Peyer's patch (tissue), 4 donors: Measurements from ENCODE around the gene TBC1D9B. TPM values are rescaled to one million over a fixed set of nuclear protein-coding genes. Genes with fewer than 3 reads are reported as not detected.

Experiments used
- DNase-seq, 3 donors: peaks; one replicate each; pipeline ENCODE4 v3.0.0-alpha.2; 2017 to 2019
- H3K27ac ChIP-seq, 4 donors: fragments of 200-600 bp; sonication (generic); one replicate each; pipeline ENCODE4 v1.5.1; 2016 to 2019
- H3K27me3 ChIP-seq, 2 donors: fragments of 200-600 bp; sonication (generic); one replicate each; pipeline ENCODE4 v1.5.1; 2019
- H3K36me3 ChIP-seq, 3 donors: fragments of 200-600 bp; sonication (generic); one replicate each; pipeline ENCODE4 v1.5.1; 2016 to 2019
- H3K4me1 ChIP-seq, 4 donors: fragments of 200-600 bp; sonication (generic); one replicate each; pipeline ENCODE4 v1.5.1; 2016 to 2019
- H3K4me3 ChIP-seq, 4 donors: fragments of 200-600 bp; sonication (generic); 1 replicate in 3 of 4; 2 replicates in 1 of 4; pipeline ENCODE4 v1.5.1; 2016 to 2019; ENCODE audit warnings: mild to moderate bottlenecking in 1 of 4
- H3K9me3 ChIP-seq, 4 donors: fragments of 200-600 bp; sonication (generic); one replicate each; pipeline ENCODE4 v1.5.1; 2016 to 2019; ENCODE audit warnings: mild to moderate bottlenecking in 1 of 4
- CTCF ChIP-seq, 6 experiments: fragments of 450-650 bp in 4 of 6; fragments of 200-600 bp in 2 of 6; sonication (generic) in 1 of 6; IDR thresholded peaks; one replicate each; pipeline ENCODE4 v1.5.1; 2017 to 2019; ENCODE audit warnings: antibody characterized with exemption in 6 of 6, mild to moderate bottlenecking in 3 of 6, moderate library complexity in 1 of 6
- POLR2A ChIP-seq, 2 donors: fragments of 450-650 bp; IDR thresholded peaks; one replicate each; pipeline ENCODE4 v1.5.1; 2017; ENCODE audit warnings: antibody characterized with exemption in 2 of 2, mild to moderate bottlenecking in 2 of 2, moderate library complexity in 2 of 2
- small RNA-seq, 2 donors: library from RNA; depleted of rRNA; stranded (forward); fragments of <200 nt; gene quantifications; one replicate each; pipeline ENCODE3, GENCODE V24; 2016
- total RNA-seq, 4 donors: library from RNA; depleted of rRNA; stranded (reverse); fragments of >200 nt; gene quantifications; one replicate each; pipeline ENCODE4 v1.1.0, GENCODE V29; 2016

The TBC1D9B gene
- total RNA-seq, 4 donors from 2014 or later = 89.7 to 281 (median 186) TPM

- DNase-seq = no peak
These were observed 91.3 kb downstream of the TBC1D9B start for GRCh38 chr5:179816401-179816795.

DNA sequence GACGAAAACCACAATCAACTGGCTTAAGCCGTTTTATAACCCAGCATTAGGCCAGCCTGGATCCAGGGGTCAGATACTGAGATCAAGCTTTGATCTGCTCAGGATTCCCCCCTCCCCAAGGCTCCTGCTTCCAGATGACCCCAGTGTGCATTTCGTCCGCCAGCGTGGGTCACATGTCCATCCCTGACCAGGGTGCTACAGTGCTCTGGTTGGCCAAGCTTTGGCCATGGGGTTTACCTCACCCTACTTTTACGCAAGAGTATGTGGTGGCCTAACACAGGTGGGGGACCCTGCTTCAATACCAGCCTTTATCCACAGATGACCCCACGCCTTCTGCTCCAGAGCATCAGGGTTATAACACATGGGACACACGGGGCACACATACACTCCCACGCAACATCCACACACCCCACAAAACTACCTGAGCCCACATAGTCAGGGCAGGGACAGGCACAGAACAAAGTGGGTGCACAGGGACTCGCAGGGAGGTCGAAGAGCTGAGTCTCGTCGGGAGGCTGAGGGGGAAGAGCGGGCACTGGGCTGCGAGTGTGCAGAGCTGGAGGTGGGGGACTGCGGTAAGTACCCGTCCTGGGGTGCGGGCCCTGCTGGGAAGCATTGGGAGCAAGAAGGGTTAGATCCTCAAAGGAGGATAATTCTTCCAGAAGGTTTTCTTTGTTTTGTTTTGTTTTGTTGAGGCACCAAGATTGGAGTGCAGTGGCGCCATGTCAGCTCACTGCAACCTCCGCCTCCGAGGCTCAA is 92.0 kb downstream of the TBC1D9B start:
- H3K4me3 ChIP-seq = no peak overlapping the region
- no peaks in the 10 kb centered on the region for H3K36me3 ChIP-seq
- no peak overlapping the region for H3K27ac ChIP-seq
- H3K27me3 ChIP-seq = no peaks in the 10 kb centered on the region
- no peak for TF ChIP-seq CTCF (IDR thresholded peaks at IDR 0.05)
- no peak for TF ChIP-seq POLR2A (IDR thresholded peaks at IDR 0.05)
- H3K9me3 ChIP-seq = no peaks in the 10 kb centered on the region
- peaks cover 7 to 37% (median 27%) of the 10 kb centered on the region in 4 donors for H3K4me1 ChIP-seq
- no peak for DNase-seq

More at GRCh38 chr5:179816401-179816795, 91.3 kb downstream of the TBC1D9B start:
- Histone ChIP-seq H3K4me3 (peak overlapping the region; percentile 35 to 60 (median 54)), H3K27me3 (no peaks in the 10 kb centered on the region), H3K36me3 (no peaks in the 10 kb centered on the region), H3K4me1 (peaks cover 7 to 37% (median 28%) of the 10 kb centered on the region in 4 donors), H3K9me3 (no peaks in the 10 kb centered on the region), H3K27ac (peak overlapping the region in 1 of 4 donors; percentile 61)
- TF ChIP-seq CTCF (IDR thresholded peaks at IDR 0.05) = no peak
- no peak for TF ChIP-seq POLR2A (IDR thresholded peaks at IDR 0.05)

GRCh38 chr5:179814090-179814489 is 93.6 kb downstream of the TBC1D9B start:
- H3K4me1 ChIP-seq = peaks cover 5 to 25% (median 12%) of the 10 kb centered on the region in 4 donors
- TF ChIP-seq CTCF (IDR thresholded peaks at IDR 0.05) (no peak), POLR2A (IDR thresholded peaks at IDR 0.05) (no peak)
- no peak for DNase-seq
- H3K27ac ChIP-seq = no peak overlapping the region
- no peaks in the 10 kb centered on the region for H3K27me3 ChIP-seq
- H3K4me3 ChIP-seq = no peak overlapping the region
- no peaks in the 10 kb centered on the region for H3K9me3 ChIP-seq
- H3K36me3 ChIP-seq = no peaks in the 10 kb centered on the region

DNA sequence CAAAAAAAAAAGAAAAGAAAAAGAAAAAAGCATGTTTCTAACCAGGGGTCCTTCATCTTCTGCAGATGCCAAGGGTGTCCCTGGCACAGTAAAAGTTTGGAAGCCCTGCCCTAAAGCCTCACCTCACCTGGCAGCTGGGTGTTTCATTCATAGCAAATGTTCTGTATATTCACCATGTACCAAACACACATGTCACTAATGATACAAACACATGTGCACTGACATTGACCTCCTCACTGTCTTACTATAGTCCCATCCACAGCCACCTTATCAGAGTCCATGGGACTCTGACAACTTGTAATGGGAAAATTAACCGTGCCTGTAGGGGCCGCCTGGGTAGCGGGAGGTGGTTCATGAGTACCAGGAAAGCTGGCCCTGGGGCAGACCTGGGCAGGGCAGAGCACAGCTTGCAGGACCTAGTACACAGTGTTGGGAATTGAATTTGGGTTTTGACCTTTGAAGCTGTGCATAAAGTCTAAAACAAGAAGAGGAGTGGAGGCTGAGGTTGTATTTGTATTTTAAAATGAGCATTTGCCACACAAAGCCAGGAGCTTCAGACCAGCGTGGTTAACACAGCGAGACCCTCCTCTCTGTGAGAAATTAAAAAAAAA is 94.6 kb downstream of the TBC1D9B start:
- no peak for DNase-seq
- H3K36me3 ChIP-seq = no peaks in the 10 kb centered on the region
- H3K4me3 ChIP-seq = no peak overlapping the region
- TF ChIP-seq POLR2A (IDR thresholded peaks at IDR 0.05) = no peak
- no peak for TF ChIP-seq CTCF (IDR thresholded peaks at IDR 0.05)
- H3K4me1 ChIP-seq = peaks cover under 1 to 19% (median 6%) of the 10 kb centered on the region in 4 donors
- no peaks in the 10 kb centered on the region for H3K9me3 ChIP-seq
- H3K27ac ChIP-seq = no peak overlapping the region
- no peaks in the 10 kb centered on the region for H3K27me3 ChIP-seq

DNA sequence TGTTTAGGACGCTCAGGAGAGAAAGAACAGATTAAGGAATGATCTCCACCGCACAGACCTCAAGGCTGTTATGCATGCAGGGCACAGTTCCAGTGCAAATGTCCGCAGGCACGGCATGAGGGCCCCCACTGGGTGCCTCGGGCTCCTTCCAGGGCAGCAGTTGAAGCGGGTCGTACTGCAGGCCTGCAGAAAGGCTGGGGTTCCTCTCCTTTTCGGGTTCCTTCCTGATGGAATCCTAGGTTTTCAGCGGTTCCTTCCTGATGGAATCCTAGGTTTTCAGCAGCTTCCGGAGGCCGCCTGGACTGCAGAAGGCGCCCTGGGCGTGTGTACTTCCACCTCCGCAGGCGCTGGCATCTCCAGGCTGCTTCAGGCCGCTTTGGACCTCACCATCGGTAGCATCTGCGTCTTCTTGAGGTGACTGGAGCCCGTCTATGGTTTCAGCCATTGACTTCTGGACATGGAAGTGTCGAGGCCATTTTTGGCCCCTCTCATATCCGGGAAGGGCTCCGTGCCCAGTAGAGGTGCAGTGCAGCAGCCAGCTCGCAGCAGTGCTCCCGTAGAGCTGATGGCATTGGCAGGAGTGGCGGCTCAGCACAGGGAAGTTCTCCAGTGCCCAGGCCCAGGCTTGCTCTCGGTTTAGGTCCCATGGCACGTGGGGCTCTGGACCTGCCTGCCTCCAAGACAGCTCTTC is 95.4 kb downstream of the TBC1D9B start:
- H3K27me3 ChIP-seq = no peaks in the 10 kb centered on the region
- H3K4me3 ChIP-seq = no peak overlapping the region
- H3K27ac ChIP-seq = no peak overlapping the region
- no peaks in the 10 kb centered on the region for H3K9me3 ChIP-seq
- TF ChIP-seq POLR2A (IDR thresholded peaks at IDR 0.05) = no peak
- no peak for TF ChIP-seq CTCF (IDR thresholded peaks at IDR 0.05)
- peaks cover 0 to 19% (median 7%) of the 10 kb centered on the region in 4 donors for H3K4me1 ChIP-seq
- DNase-seq = no peak
- H3K36me3 ChIP-seq = no peaks in the 10 kb centered on the region

Small RNA genes lying within 50 kb of the gene (small RNA-seq; reads per million reads assigned to genes)
- 0 reads per million in 2 donors for gene RF00019

Other genes starting within 250 kb of the TBC1D9B start
- gene CBY3, start 226.9 kb downstream of the TBC1D9B start, total RNA-seq = not detected
- gene CANX, start 208.9 kb downstream of the TBC1D9B start, total RNA-seq = 100 to 1,000 TPM; 171 to 324 (median 287) TPM
- gene MAML1, start 175.1 kb downstream of the TBC1D9B start, total RNA-seq = 10 to 100 TPM; 29.6 to 43.1 (median 37.3) TPM
- 10 to 100 TPM in 1 of 4 donors, 1 to 10 TPM in 2, not detected in 1; 1.9 to 12.4 (median 3.6) TPM for gene LTC4S, start 113.9 kb downstream of the TBC1D9B start, total RNA-seq
- gene MGAT4B, start 101.0 kb downstream of the TBC1D9B start, total RNA-seq = 1,000 to 10,000 TPM in 2 of 4 donors, 100 to 1,000 TPM in 2; 366 to 1,291 (median 1,007) TPM
- 100 to 1,000 TPM; 287 to 417 (median 348) TPM for gene SQSTM1, start 87.0 kb downstream of the TBC1D9B start, total RNA-seq
- 100 to 1,000 TPM in 1 of 4 donors, 10 to 100 TPM in 3; 21.5 to 120 (median 68.3) TPM for gene MRNIP, start 49.1 kb downstream of the TBC1D9B start, total RNA-seq
- gene RNF130, start 163.9 kb upstream of the TBC1D9B start, total RNA-seq = 10 to 100 TPM; 29.7 to 54.5 (median 33.6) TPM